Measurements from ENCODE around the gene IGF2BP2.

DNA sequence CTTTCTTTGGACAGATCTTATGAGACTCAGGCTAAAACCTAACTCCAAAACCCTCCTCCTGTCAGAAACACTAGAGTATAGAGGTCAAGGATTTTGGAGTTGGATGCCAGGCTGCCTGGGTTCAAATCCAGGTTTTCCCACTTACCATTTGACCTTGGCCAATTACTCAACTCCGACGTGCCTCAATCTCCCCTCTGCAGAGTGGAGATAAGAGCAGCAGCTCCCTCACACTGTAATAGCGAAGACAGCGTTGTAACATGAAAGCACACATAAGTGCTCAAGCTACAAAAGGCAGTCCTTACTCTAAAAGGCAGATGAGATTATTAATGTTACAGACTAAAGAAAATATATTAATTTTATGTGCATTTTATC, 90.1 kb downstream of the IGF2BP2 start:
- TF ChIP-seq, protein P1, sequence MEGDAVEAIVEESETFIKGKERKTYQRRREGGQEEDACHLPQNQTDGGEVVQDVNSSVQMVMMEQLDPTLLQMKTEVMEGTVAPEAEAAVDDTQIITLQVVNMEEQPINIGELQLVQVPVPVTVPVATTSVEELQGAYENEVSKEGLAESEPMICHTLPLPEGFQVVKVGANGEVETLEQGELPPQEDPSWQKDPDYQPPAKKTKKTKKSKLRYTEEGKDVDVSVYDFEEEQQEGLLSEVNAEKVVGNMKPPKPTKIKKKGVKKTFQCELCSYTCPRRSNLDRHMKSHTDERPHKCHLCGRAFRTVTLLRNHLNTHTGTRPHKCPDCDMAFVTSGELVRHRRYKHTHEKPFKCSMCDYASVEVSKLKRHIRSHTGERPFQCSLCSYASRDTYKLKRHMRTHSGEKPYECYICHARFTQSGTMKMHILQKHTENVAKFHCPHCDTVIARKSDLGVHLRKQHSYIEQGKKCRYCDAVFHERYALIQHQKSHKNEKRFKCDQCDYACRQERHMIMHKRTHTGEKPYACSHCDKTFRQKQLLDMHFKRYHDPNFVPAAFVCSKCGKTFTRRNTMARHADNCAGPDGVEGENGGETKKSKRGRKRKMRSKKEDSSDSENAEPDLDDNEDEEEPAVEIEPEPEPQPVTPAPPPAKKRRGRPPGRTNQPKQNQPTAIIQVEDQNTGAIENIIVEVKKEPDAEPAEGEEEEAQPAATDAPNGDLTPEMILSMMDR (conservative IDR thresholded peaks at IDR 0.05) = no peak
- no peak for TF ChIP-seq ZFX (IDR thresholded peaks at IDR 0.05)
